RWPE2 (cell line): ENCODE results near the gene PPCDC.

Experiments used
- ATAC-seq: fragments of 200-7000 bp; cut with Tn5 transposase; 3 replicates; pipeline ENCODE4 v1.9.1; 2021; ENCODE audit warnings: low read depth
- DNase-seq: peaks from one replicate; pipeline ENCODE4 v3.0.0-alpha.2; 2020; ENCODE audit warnings: low spot score
- H3K27ac ChIP-seq: fragments of 450-650 bp; 2 replicates; pipeline ENCODE4 v1.5.1; 2017; ENCODE audit warnings: mild to moderate bottlenecking; ENCODE audit not compliant: poor library complexity, severe bottlenecking
- H3K27me3 ChIP-seq: fragments of 250-450 bp; sonication (Bioruptor Pico); 2 replicates; pipeline ENCODE4 v1.5.1; 2021; ENCODE audit warnings: mild to moderate bottlenecking, moderate library complexity; ENCODE audit not compliant: insufficient read depth, poor library complexity, severe bottlenecking
- H3K36me3 ChIP-seq: fragments of 250-450 bp; sonication (Bioruptor Pico); 2 replicates; pipeline ENCODE4 v1.5.1; 2020; ENCODE audit warnings: low read depth, mild to moderate bottlenecking, moderate library complexity
- H3K4me1 ChIP-seq: fragments of 250-450 bp; sonication (Bioruptor Pico); 2 replicates; pipeline ENCODE4 v1.5.1; 2021; ENCODE audit warnings: mild to moderate bottlenecking, moderate library complexity; ENCODE audit not compliant: insufficient read depth, poor library complexity, severe bottlenecking
- H3K4me3 ChIP-seq: fragments of 250-450 bp; sonication (Bioruptor Pico); 2 replicates; pipeline ENCODE4 v1.5.1; 2021; ENCODE audit warnings: mild to moderate bottlenecking, moderate library complexity; ENCODE audit not compliant: severe bottlenecking
- H3K9me3 ChIP-seq: fragments of 250-450 bp; sonication (Bioruptor Pico); 2 replicates; pipeline ENCODE4 v1.5.1; 2021; ENCODE audit warnings: mild to moderate bottlenecking, moderate library complexity; ENCODE audit not compliant: severe bottlenecking
- TF ChIP-seq, protein P1 (sequence below): fragments of 450-650 bp; IDR thresholded peaks from one replicate; pipeline ENCODE4 v1.5.1; 2017; ENCODE audit warnings: mild to moderate bottlenecking, moderate library complexity; ENCODE audit not compliant: poor library complexity, severe bottlenecking

PPCDC gene

DNA sequence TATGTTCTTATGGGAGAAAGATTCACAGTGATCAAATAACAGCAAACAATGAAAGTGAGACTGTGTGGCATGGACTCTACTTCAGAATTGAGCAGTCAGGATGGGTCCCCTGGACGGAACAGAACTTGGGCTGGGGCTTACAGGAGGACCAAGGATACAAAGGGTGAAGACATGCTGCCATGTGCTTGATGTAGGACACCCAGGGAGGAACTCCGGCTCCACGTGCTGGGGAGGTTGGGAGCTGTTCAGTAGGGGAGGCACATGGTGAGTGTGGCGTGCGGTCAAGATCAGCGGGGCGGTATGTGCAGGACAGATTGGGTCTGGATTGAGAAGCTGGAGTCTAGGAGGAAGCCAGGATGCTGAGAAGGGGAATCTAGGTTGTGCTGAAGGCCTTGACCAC is 32.6 kb downstream of the PPCDC start:
- Histone ChIP-seq H3K9me3 (no peaks in the 10 kb centered on the region), H3K27ac (no peak overlapping the region), H3K4me3 (no peak overlapping the region), H3K36me3 (no peaks in the 10 kb centered on the region), H3K27me3 (no peaks in the 10 kb centered on the region), H3K4me1 (peaks cover 7% of the 10 kb centered on the region)
- TF ChIP-seq, protein P1, sequence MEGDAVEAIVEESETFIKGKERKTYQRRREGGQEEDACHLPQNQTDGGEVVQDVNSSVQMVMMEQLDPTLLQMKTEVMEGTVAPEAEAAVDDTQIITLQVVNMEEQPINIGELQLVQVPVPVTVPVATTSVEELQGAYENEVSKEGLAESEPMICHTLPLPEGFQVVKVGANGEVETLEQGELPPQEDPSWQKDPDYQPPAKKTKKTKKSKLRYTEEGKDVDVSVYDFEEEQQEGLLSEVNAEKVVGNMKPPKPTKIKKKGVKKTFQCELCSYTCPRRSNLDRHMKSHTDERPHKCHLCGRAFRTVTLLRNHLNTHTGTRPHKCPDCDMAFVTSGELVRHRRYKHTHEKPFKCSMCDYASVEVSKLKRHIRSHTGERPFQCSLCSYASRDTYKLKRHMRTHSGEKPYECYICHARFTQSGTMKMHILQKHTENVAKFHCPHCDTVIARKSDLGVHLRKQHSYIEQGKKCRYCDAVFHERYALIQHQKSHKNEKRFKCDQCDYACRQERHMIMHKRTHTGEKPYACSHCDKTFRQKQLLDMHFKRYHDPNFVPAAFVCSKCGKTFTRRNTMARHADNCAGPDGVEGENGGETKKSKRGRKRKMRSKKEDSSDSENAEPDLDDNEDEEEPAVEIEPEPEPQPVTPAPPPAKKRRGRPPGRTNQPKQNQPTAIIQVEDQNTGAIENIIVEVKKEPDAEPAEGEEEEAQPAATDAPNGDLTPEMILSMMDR, result no peak
- ATAC-seq (no peak), DNase-seq (no peak)

DNA sequence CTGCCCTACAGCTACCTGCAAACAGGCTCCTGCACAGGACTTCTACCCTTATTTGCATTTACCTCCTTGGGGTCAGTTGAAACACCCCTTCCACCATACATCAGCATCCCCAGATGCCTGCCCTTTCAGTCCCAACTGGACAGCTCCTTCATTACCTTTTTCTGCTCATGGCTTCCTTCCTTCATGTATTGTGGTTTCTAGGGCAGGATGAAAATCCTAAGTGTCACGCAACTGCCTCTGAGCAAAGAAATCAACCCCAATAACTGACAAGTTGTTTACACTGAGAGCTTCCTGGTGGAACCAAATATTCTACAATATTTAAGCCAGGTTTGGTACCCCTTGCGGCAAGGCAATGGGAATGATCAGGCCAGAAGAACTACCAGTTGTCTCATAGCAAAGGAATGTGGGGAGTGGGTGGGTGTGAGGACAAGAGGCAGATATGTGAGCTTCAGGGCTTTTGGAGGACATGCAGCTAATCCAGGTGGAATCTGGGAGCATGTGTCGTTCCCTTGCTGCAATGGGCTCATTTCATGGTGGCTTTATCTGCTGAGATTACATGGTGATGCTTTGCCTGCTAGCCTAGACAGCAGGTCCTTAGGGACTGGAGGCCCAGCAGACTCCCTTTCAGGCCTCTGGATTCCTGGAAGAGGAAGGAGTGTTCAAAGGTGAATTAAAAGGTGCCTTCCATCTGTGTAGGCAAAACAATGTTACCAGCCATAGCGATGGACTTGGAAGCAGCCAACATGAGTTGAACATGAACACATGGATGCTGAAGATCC is 34.9 kb downstream of the PPCDC start:
- Histone ChIP-seq H3K36me3 (no peaks in the 10 kb centered on the region), H3K27ac (no peak overlapping the region), H3K4me3 (no peak overlapping the region), H3K4me1 (peaks cover 7% of the 10 kb centered on the region), H3K27me3 (no peaks in the 10 kb centered on the region), H3K9me3 (no peaks in the 10 kb centered on the region)
- DNase-seq, result no peak
- ATAC-seq, result peak; percentile 66
- TF ChIP-seq, protein P1, result no peak

DNA sequence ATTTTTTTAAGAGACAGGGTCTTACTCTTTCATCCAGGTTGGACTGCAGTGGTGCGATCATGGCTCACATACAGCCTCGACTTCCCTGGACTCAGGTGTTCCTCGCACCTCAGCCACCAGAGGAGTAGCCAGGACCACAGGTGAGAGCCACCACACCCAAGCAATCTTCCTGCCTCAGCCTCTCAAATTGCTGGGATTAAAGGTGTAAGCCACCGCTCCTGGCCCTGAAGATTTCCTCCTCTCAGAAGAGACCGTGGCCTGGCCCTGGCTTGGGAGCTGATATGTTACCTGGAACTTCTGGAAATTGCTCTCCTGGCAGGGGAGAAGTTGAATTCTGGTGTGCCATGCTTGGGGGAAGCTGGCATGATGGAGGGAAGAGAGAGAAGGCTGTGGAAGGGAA is 36.2 kb downstream of the PPCDC start:
- H3K9me3 ChIP-seq, result no peaks in the 10 kb centered on the region
- ATAC-seq (no peak), DNase-seq (no peak)
- H3K4me1 ChIP-seq, result peaks cover 7% of the 10 kb centered on the region
- no peaks in the 10 kb centered on the region for H3K36me3 ChIP-seq
- H3K4me3 ChIP-seq, result no peak overlapping the region
- TF ChIP-seq, protein P1, result no peak
- H3K27me3 ChIP-seq, result no peaks in the 10 kb centered on the region
- H3K27ac ChIP-seq, result no peak overlapping the region

DNA sequence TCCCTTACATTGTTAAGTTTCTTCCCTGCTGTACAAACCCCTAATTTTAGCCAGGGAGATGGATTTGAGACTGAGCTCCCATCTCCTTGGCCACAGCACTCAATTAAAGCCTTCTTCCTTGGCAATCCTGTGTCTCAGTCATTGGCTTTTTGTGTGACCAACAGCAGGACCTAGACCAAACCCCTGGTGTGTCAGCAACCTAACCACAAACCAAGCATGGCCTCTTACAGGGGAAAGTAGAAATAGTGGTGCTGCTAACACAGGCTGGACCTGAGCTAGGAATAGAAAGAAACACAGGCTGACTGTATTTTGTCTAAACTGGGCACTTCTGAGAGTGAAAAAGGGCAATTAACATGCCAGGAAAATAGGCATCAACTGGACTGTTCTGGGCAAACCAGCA is 37.9 kb downstream of the PPCDC start:
- ATAC-seq, result no peak
- Histone ChIP-seq H3K27ac (no peak overlapping the region), H3K4me3 (no peak overlapping the region), H3K27me3 (no peaks in the 10 kb centered on the region), H3K9me3 (no peaks in the 10 kb centered on the region), H3K4me1 (peaks cover 16% of the 10 kb centered on the region), H3K36me3 (no peaks in the 10 kb centered on the region)
- no peak for DNase-seq
- TF ChIP-seq, protein P1, result no peak

DNA sequence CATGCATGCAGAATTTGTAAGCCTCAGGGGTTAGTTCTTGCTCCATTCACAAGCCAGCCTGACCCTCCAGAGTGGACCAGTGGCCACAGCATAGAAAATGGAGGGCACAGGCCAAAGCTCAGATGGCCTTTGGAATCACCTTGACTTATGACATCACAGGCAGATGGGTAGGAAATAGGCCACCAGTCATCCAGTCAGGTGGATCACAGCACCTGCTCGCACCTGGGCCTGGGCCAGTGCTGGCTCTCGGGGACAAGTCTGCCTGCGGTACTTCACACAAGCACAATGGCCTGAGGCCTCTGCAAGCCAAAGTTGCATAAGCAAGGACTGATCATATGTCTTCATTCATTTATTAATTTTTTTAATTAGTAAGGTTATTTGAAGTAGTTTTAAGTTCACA is 39.3 kb downstream of the PPCDC start:
- peak; percentile 47 for DNase-seq
- Histone ChIP-seq H3K27me3 (no peaks in the 10 kb centered on the region), H3K4me1 (peaks cover 29% of the 10 kb centered on the region), H3K36me3 (no peaks in the 10 kb centered on the region), H3K9me3 (no peaks in the 10 kb centered on the region), H3K27ac (no peak overlapping the region), H3K4me3 (no peak overlapping the region)
- TF ChIP-seq, protein P1, result no peak
- ATAC-seq, result no peak
